Stimulated activated CD8-positive, alpha-beta memory T cell treated with anti-CD3 and anti-CD28 coated beads, Interleukin-2, amount 100 ng/mL, for 1 hour (primary cell): ENCODE results near the gene DPP4.

Experiments used
- DNase-seq, 2 donors: peaks; one replicate each; pipeline ENCODE4 v3.0.0-alpha.2; 2020; ENCODE audit warnings: low read depth in 2 of 2

Gene DPP4

GRCh38 chr2:162085090-162085891, 11.3 kb upstream of the DPP4 start:
- no peak for DNase-seq

- DNase-seq: no peak
These were observed 10.5 kb upstream of the DPP4 start for GRCh38 chr2:162084536-162084935.

GRCh38 chr2:162082681-162083080, 8.7 kb upstream of the DPP4 start:
- DNase-seq: no peak

- no peak for DNase-seq
These were observed 8.0 kb upstream of the DPP4 start for GRCh38 chr2:162082036-162082435.

GRCh38 chr2:162079514-162079913, 5.5 kb upstream of the DPP4 start:
- no peak for DNase-seq

- DNase-seq: no peak
These were observed 1.7 kb upstream of the DPP4 start for GRCh38 chr2:162075689-162076132.

GRCh38 chr2:162074928-162075688, 1.1 kb upstream of the DPP4 start:
- no peak for DNase-seq

- no peak for DNase-seq
These were observed 549 bp upstream of the DPP4 start for GRCh38 chr2:162074632-162074895.

- no peak for DNase-seq
These were observed 783 bp downstream of the DPP4 start for GRCh38 chr2:162072976-162073887.

- no peak for DNase-seq
These were observed 1.8 kb downstream of the DPP4 start for GRCh38 chr2:162072181-162072702.

GRCh38 chr2:162071001-162071400, 3.0 kb downstream of the DPP4 start:
- no peak for DNase-seq

GRCh38 chr2:162070228-162070936, 3.6 kb downstream of the DPP4 start:
- DNase-seq: no peak

GRCh38 chr2:162069267-162069903, 4.6 kb downstream of the DPP4 start:
- no peak for DNase-seq

- no peak for DNase-seq
These were observed 6.4 kb downstream of the DPP4 start for GRCh38 chr2:162067596-162067995.

GRCh38 chr2:162065767-162066166, 8.2 kb downstream of the DPP4 start:
- no peak for DNase-seq

GRCh38 chr2:162063899-162064298, 10.1 kb downstream of the DPP4 start:
- no peak for DNase-seq

- DNase-seq: no peak
These were observed 10.7 kb downstream of the DPP4 start for GRCh38 chr2:162063281-162063680.

GRCh38 chr2:162062559-162062958, 11.5 kb downstream of the DPP4 start:
- DNase-seq: no peak

- DNase-seq: no peak
These were observed 13.0 kb downstream of the DPP4 start for GRCh38 chr2:162061021-162061420.

GRCh38 chr2:162060532-162060931, 13.5 kb downstream of the DPP4 start:
- DNase-seq: no peak
